ENCODE measurements around the gene ULK1. TPM values are rescaled to one million over a fixed set of nuclear protein-coding genes. Genes with fewer than 3 reads are reported as not detected.

ULK1 gene
- total RNA-seq, 1 donor from 2014 or later = 80.7 TPM

- DNase-seq (ENCODE audit: low spot score) = no peak
Measured at GRCh38 chr12:131965073-131965472, 70.7 kb downstream of the ULK1 start.

- DNase-seq (ENCODE audit: low spot score) = no peak
Measured at GRCh38 chr12:131971226-131971625, 76.8 kb downstream of the ULK1 start.

Other genes with a start within 250 kb of the ULK1 start
- gene SFSWAP, start 183.5 kb upstream of the ULK1 start, total RNA-seq = 40.4 TPM
- gene MMP17, start 66.2 kb upstream of the ULK1 start, total RNA-seq = 4.3 TPM
- 26.0 TPM for gene PUS1, start 34.7 kb downstream of the ULK1 start, total RNA-seq
- gene EP400, start 55.3 kb downstream of the ULK1 start, total RNA-seq = 42.5 TPM
- gene DDX51, start 249.7 kb downstream of the ULK1 start, total RNA-seq = 18.0 TPM
- gene NOC4L, start 249.8 kb downstream of the ULK1 start, total RNA-seq = 14.1 TPM